Right lobe of liver (tissue), 4 donors: Measurements from ENCODE around the gene KRTAP10-10.

Source experiments
- POLR2A ChIP-seq: fragments of 450-650 bp; IDR thresholded peaks from one replicate; pipeline ENCODE4 v1.6.1; 2017; ENCODE audit warnings: antibody characterized with exemption, mild to moderate bottlenecking
- TF ChIP-seq, protein P1 (sequence below), 4 donors: fragments of 200-600 bp in 3 of 4; fragments of 450-650 bp in 1 of 4; IDR thresholded peaks; one replicate each; pipeline versions ENCODE4 v1.5.1 to v1.8.0; 2016 to 2022; ENCODE audit warnings: antibody characterized with exemption in 4 of 4, mild to moderate bottlenecking in 2 of 4
- donor health status: DM: no; HTN: no; CAD: no.
- donor health status: DM: no; HTN: no; CAD: no.
- donor health status: DM: no; HTN: yes; CAD: no.

DNA sequence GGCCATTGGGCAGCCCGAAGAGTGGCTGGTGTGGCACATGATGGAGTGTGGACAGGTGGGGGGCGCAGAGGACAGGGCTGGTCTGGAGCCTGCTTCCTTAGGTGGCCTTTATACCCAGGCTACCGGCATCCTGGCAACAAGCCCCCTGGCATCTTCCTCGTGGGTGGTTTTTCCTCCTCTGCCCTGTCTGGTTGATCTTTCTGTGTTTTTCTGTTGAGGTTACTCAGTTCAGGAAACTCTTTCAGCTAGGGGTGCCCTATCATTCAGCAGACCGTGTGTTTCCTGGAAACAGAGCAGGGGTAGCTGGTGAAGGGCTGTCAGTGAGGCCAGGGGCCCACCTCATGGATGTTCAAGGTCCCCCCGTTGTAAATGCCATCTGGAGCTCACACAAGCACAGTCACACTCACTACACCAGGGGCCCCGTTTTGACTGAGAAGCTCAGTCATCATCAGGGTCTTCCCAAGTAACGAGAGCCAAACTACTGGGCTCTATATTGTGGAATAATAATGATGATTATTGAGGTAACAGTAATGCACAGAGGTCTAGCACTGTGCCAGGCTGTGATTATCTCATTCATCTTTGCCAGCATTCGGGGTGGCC lies 17.5 kb downstream of the KRTAP10-10 start, which contains the start of gene KRTAP12-4:
- TF ChIP-seq, protein P1, sequence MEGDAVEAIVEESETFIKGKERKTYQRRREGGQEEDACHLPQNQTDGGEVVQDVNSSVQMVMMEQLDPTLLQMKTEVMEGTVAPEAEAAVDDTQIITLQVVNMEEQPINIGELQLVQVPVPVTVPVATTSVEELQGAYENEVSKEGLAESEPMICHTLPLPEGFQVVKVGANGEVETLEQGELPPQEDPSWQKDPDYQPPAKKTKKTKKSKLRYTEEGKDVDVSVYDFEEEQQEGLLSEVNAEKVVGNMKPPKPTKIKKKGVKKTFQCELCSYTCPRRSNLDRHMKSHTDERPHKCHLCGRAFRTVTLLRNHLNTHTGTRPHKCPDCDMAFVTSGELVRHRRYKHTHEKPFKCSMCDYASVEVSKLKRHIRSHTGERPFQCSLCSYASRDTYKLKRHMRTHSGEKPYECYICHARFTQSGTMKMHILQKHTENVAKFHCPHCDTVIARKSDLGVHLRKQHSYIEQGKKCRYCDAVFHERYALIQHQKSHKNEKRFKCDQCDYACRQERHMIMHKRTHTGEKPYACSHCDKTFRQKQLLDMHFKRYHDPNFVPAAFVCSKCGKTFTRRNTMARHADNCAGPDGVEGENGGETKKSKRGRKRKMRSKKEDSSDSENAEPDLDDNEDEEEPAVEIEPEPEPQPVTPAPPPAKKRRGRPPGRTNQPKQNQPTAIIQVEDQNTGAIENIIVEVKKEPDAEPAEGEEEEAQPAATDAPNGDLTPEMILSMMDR (IDR thresholded peaks at IDR 0.05), result no peak
- TF ChIP-seq POLR2A, result no peak
